KBM-7 (cell line): Measurements from ENCODE around the gene RARA.
A peak's percentile ranks its signal among the peaks of the same experiment; 100 is the strongest.

ENCODE experiments used
- DNase-seq: peaks from one replicate; pipeline ENCODE4 v3.0.0-alpha.2; 2015
- in situ Hi-C: fragments of 300-500 bp; cut with MboI; formaldehyde crosslinking; loops from 2 replicates; pipeline ENCODE4 v1.14.3; 2020; ENCODE audit warnings: low sequenced_read_pairs, low pct_unique_long_range_greater_than_20kb, mixed read lengths

Gene RARA

GRCh38 chr17:40351359-40352236, 42.6 kb downstream of the RARA start:
- no peak for DNase-seq
- in situ Hi-C loops = no loop called here

- no peak for DNase-seq
- in situ Hi-C loops = no loop called here
These were observed 43.3 kb downstream of the RARA start for GRCh38 chr17:40352237-40352778.

GRCh38 chr17:40352779-40353394, 43.9 kb downstream of the RARA start:
- in situ Hi-C loops = no loop called here
- DNase-seq = peak; percentile 60

GRCh38 chr17:40354221-40355122, 45.5 kb downstream of the RARA start:
- in situ Hi-C loops = no loop called here
- DNase-seq = no peak

- peak; percentile 81 for DNase-seq
- in situ Hi-C loops = no loop called here
These were observed 46.3 kb downstream of the RARA start for GRCh38 chr17:40355123-40355803.

GRCh38 chr17:40355804-40356758, 47.1 kb downstream of the RARA start:
- in situ Hi-C loops = no loop called here
- no peak for DNase-seq

- in situ Hi-C loops = no loop called here
- no peak for DNase-seq
These were observed 48.3 kb downstream of the RARA start for GRCh38 chr17:40356990-40357881.

GRCh38 chr17:40358323-40359038, 49.5 kb downstream of the RARA start:
- peak; percentile 88 for DNase-seq
- in situ Hi-C loops = no loop called here

GRCh38 chr17:40360091-40360490, 51.1 kb downstream of the RARA start:
- in situ Hi-C loops = no loop called here
- no peak for DNase-seq

GRCh38 chr17:40361063-40361924, 52.3 kb downstream of the RARA start:
- no peak for DNase-seq
- in situ Hi-C loops = no loop called here

GRCh38 chr17:40361925-40362695, 53.1 kb downstream of the RARA start:
- in situ Hi-C loops = no loop called here
- no peak for DNase-seq

GRCh38 chr17:40362696-40363110, 53.7 kb downstream of the RARA start:
- DNase-seq = peak; percentile 84
- in situ Hi-C loops = no loop called here

- in situ Hi-C loops = no loop called here
- peak; percentile 44 for DNase-seq
These were observed 54.3 kb downstream of the RARA start for GRCh38 chr17:40363111-40363827.
